Tibial nerve (tissue), 4 donors: ENCODE data around the gene RAP1A.

ENCODE experiments used
- EP300 ChIP-seq, 2 donors: sonication (generic); formaldehyde crosslinking; IDR thresholded peaks; one replicate each; pipeline ENCODE4 v1.6.1; 2017; ENCODE audit warnings: antibody characterized with exemption in 2 of 2, mild to moderate bottlenecking in 1 of 2
- POLR2A ChIP-seq, 2 donors: fragments of 450-650 bp; IDR thresholded peaks; one replicate each; pipeline ENCODE4 v1.6.1; 2017; ENCODE audit warnings: antibody characterized with exemption in 2 of 2, mild to moderate bottlenecking in 2 of 2, moderate library complexity in 2 of 2
- TF ChIP-seq, protein P1 (sequence below), 5 experiments: fragments of 200-600 bp in 3 of 5; fragments of 450-650 bp in 2 of 5; sonication (generic) in 3 of 5; IDR thresholded peaks; one replicate each; pipeline ENCODE4 v1.5.1; 2016 to 2019; ENCODE audit warnings: antibody characterized with exemption in 5 of 5, mild to moderate bottlenecking in 3 of 5, moderate library complexity in 2 of 5

GRCh38 chr1:111656086-111657017, 36.8 kb downstream of the RAP1A start:
- TF ChIP-seq, protein P1, sequence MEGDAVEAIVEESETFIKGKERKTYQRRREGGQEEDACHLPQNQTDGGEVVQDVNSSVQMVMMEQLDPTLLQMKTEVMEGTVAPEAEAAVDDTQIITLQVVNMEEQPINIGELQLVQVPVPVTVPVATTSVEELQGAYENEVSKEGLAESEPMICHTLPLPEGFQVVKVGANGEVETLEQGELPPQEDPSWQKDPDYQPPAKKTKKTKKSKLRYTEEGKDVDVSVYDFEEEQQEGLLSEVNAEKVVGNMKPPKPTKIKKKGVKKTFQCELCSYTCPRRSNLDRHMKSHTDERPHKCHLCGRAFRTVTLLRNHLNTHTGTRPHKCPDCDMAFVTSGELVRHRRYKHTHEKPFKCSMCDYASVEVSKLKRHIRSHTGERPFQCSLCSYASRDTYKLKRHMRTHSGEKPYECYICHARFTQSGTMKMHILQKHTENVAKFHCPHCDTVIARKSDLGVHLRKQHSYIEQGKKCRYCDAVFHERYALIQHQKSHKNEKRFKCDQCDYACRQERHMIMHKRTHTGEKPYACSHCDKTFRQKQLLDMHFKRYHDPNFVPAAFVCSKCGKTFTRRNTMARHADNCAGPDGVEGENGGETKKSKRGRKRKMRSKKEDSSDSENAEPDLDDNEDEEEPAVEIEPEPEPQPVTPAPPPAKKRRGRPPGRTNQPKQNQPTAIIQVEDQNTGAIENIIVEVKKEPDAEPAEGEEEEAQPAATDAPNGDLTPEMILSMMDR (IDR thresholded peaks at IDR 0.05): peak; percentile 39 to 73 (median 55)
- TF ChIP-seq POLR2A (IDR thresholded peaks at IDR 0.05) (no peak), EP300 (IDR thresholded peaks at IDR 0.05) (peak in 1 of 2 donors; percentile 61)
